Muscle layer of duodenum (tissue), 2 donors: ENCODE data around the gene PHOSPHO1.
A peak's percentile ranks its signal among the peaks of the same experiment; 100 is the strongest.

Source experiments
- H3K27ac ChIP-seq: one replicate; pipeline ENCODE4 v1.7.0; 2013; ENCODE audit warnings: mild to moderate bottlenecking, low read length
- H3K27me3 ChIP-seq: one replicate; pipeline ENCODE4 v1.7.0; 2013; ENCODE audit warnings: low read depth, mild to moderate bottlenecking, control low read depth, low read length
- H3K36me3 ChIP-seq, 2 donors: one replicate each; pipeline ENCODE4 v1.7.0; 2013; ENCODE audit warnings: low read length in 2 of 2, control low read depth in 1 of 2, mild to moderate bottlenecking in 1 of 2; ENCODE audit not compliant: insufficient read depth in 2 of 2, control insufficient read depth in 1 of 2
- H3K4me1 ChIP-seq, 2 donors: one replicate each; pipeline ENCODE4 v1.7.0; 2013; ENCODE audit warnings: low read length in 2 of 2, mild to moderate bottlenecking in 2 of 2, control low read depth in 1 of 2, moderate library complexity in 1 of 2; ENCODE audit not compliant: insufficient read depth in 2 of 2, control insufficient read depth in 1 of 2
- H3K4me3 ChIP-seq, 2 donors: one replicate each; pipeline ENCODE4 v1.7.0; 2013; ENCODE audit warnings: low read length in 2 of 2, low read depth in 1 of 2, mild to moderate bottlenecking in 1 of 2
- H3K9me3 ChIP-seq, 2 donors: one replicate each; pipeline ENCODE4 v1.7.0; 2013; ENCODE audit warnings: low read length in 2 of 2, control low read depth in 1 of 2, mild to moderate bottlenecking in 1 of 2; ENCODE audit not compliant: control insufficient read depth in 1 of 2
- donor health status: healthy.

Gene PHOSPHO1

GRCh38 chr17:49260011-49260816 lies 29.6 kb upstream of the PHOSPHO1 start:
- H3K4me3 ChIP-seq, result peak overlapping the region; percentile 70 to 74

DNA sequence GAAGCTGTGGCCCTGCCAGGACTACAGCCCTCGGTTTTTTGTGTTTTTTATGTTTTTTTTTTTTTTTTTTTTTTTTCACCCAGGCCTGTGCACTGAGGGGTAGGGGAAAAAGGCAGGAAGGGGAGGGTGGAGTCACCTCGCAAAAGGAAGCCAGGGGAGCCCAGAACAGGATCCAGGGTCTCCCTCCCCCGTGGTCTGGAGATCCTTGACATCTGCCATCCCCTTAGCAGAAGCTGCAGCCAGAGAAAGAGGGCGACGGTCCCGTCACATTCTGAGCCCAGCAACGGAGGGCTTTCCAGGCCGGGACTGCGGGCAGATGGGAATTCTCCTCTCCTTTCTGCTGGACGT lies 29.1 kb upstream of the PHOSPHO1 start:
- Histone ChIP-seq H3K27me3 (no peaks in the 10 kb centered on the region), H3K4me3 (peak overlapping the region; percentile 70 to 74), H3K27ac (no peak overlapping the region), H3K36me3 (no peaks in the 10 kb centered on the region), H3K4me1 (peaks cover 0 to 4% of the 10 kb centered on the region in 2 donors), H3K9me3 (no peaks in the 10 kb centered on the region)

More at GRCh38 chr17:49260011-49260816, 29.6 kb upstream of the PHOSPHO1 start:
- no peaks in the 10 kb centered on the region for H3K9me3 ChIP-seq
- H3K27ac ChIP-seq, result no peak overlapping the region
- H3K36me3 ChIP-seq, result no peaks in the 10 kb centered on the region
- H3K27me3 ChIP-seq, result no peaks in the 10 kb centered on the region
- H3K4me1 ChIP-seq, result peaks cover 0 to 4% of the 10 kb centered on the region in 2 donors

DNA sequence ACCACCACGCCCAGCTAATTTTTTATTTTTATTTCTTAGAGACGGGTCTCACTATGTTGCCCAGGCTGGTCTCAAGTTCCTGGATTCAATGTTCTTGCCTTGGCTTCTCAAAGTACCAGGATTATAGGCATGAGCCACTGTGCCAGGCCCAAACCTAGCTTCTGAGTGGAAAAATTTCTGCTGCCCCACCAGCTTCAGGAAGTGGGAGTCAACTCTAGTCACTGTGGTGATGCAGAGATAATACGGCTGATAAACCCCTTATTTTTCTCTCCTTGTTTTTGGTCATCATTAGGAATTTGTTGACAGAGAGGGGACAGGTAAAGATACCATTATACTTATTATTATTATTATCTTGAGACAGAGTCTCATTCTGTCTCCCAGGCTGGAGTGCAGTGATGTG lies 27.8 kb upstream of the PHOSPHO1 start:
- no peak overlapping the region for H3K4me3 ChIP-seq
- peaks cover 0 to 4% of the 10 kb centered on the region in 2 donors for H3K4me1 ChIP-seq
- H3K36me3 ChIP-seq, result no peaks in the 10 kb centered on the region
- H3K27me3 ChIP-seq, result no peaks in the 10 kb centered on the region
- H3K9me3 ChIP-seq, result no peaks in the 10 kb centered on the region
- no peak overlapping the region for H3K27ac ChIP-seq

GRCh38 chr17:49255125-49255524 lies 24.5 kb upstream of the PHOSPHO1 start:
- no peaks in the 10 kb centered on the region for H3K9me3 ChIP-seq

GRCh38 chr17:49254066-49254465 lies 23.5 kb upstream of the PHOSPHO1 start:
- H3K9me3 ChIP-seq, result no peaks in the 10 kb centered on the region
- no peaks in the 10 kb centered on the region for H3K4me1 ChIP-seq
- H3K27ac ChIP-seq, result no peak overlapping the region
- H3K4me3 ChIP-seq, result no peak overlapping the region
- no peaks in the 10 kb centered on the region for H3K36me3 ChIP-seq
- no peaks in the 10 kb centered on the region for H3K27me3 ChIP-seq

More at GRCh38 chr17:49255125-49255524, 24.5 kb upstream of the PHOSPHO1 start:
- no peaks in the 10 kb centered on the region for H3K27me3 ChIP-seq
- no peak overlapping the region for H3K27ac ChIP-seq
- H3K4me3 ChIP-seq, result no peak overlapping the region
- H3K36me3 ChIP-seq, result no peaks in the 10 kb centered on the region
- no peaks in the 10 kb centered on the region for H3K4me1 ChIP-seq

DNA sequence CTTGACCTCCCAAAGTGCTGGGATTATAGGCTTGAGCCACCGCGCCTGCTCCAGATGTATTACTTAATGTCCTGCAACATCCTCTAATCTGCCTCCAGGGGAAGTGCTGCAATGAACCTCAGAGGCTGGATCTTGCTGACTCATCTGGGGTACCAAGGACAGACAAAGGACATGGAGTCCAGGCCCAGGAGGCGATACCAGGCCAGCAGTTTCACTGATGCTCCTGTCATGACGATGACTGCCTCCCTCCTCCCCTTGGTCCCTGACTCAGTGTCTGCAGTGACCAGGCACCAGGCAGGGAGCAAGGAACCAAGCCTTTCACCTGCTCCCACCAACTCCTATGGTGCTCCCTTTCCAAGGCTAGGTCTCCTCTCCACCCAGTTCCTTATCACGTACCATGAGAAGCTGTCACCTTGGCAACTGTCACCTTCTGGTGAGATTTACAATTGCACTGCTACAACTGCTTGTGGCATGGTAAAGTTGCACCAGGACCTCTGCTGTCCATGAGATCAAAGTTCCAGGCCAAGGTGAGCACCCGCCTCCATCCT lies 21.6 kb upstream of the PHOSPHO1 start:
- H3K27ac ChIP-seq, result no peak overlapping the region
- no peaks in the 10 kb centered on the region for H3K4me1 ChIP-seq
- no peaks in the 10 kb centered on the region for H3K27me3 ChIP-seq

DNA sequence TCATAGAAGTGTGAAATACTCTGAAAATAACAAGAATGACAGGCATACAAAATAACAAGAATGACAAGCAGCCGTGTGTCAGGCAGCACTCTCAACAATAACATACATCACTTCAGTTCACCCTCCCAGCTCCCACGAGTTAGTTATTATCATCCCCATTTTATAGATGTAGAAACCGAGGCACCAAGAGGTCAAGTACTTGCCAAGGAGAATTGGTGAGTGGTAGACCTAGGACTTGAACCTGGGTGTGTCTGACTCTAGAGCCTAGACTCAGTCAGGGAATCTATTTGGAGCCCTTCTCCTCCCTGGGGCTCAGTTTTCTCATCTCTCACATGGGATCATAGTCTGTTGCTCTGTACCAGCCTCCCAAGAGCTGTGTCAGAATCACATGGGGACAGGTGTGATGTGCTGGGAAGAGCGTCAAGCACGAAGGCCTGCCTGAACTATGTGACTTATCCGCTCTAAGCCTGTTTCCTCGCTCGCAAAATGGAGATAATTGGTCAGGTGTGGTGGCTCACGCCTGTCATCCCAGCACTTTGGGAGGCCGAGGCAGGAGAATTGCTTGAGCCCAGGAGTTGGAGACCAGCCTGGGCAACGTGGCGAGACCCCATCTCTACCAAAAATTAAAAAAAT lies 19.4 kb upstream of the PHOSPHO1 start:
- Histone ChIP-seq H3K36me3 (no peaks in the 10 kb centered on the region), H3K4me1 (no peaks in the 10 kb centered on the region), H3K9me3 (no peaks in the 10 kb centered on the region), H3K27me3 (no peaks in the 10 kb centered on the region), H3K27ac (no peak overlapping the region), H3K4me3 (no peak overlapping the region)

More for the DNA sequence above, 21.6 kb upstream of the PHOSPHO1 start:
- Histone ChIP-seq H3K9me3 (no peaks in the 10 kb centered on the region), H3K4me3 (no peak overlapping the region), H3K36me3 (no peaks in the 10 kb centered on the region)

- H3K27ac ChIP-seq, result no peak overlapping the region
Measured at GRCh38 chr17:49249292-49249794, 18.8 kb upstream of the PHOSPHO1 start.

GRCh38 chr17:49247944-49248343 lies 17.4 kb upstream of the PHOSPHO1 start:
- no peaks in the 10 kb centered on the region for H3K4me1 ChIP-seq
- H3K27ac ChIP-seq, result no peak overlapping the region
- H3K9me3 ChIP-seq, result no peaks in the 10 kb centered on the region
- H3K36me3 ChIP-seq, result no peaks in the 10 kb centered on the region
- H3K4me3 ChIP-seq, result no peak overlapping the region
- H3K27me3 ChIP-seq, result no peaks in the 10 kb centered on the region

More at GRCh38 chr17:49249292-49249794, 18.8 kb upstream of the PHOSPHO1 start:
- Histone ChIP-seq H3K4me1 (no peaks in the 10 kb centered on the region), H3K36me3 (no peaks in the 10 kb centered on the region), H3K4me3 (no peak overlapping the region), H3K9me3 (no peaks in the 10 kb centered on the region), H3K27me3 (no peaks in the 10 kb centered on the region)

DNA sequence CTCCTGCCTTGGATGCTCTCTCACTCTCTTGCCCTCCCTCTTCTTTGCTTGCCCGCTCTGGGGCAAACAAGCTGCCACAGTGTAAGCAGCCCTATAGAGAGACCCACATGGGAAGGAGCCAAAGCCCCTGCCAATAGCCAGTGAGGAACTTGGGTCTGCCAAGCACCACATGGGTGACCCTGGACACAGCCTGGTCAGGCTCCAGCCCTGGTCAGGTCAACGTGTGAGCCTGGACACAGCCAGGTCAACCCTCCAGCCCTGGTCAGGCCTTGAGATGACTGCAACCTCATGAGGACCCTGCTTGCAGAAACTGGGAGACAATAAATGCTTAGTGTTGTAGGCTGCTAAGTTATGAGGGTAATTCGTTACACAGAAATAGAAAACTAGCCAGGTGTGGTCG lies 14.3 kb upstream of the PHOSPHO1 start:
- Histone ChIP-seq H3K4me1 (peaks cover 0 to 3% of the 10 kb centered on the region in 2 donors), H3K36me3 (no peaks in the 10 kb centered on the region), H3K27ac (no peak overlapping the region), H3K27me3 (no peaks in the 10 kb centered on the region), H3K9me3 (no peaks in the 10 kb centered on the region), H3K4me3 (no peak overlapping the region)

DNA sequence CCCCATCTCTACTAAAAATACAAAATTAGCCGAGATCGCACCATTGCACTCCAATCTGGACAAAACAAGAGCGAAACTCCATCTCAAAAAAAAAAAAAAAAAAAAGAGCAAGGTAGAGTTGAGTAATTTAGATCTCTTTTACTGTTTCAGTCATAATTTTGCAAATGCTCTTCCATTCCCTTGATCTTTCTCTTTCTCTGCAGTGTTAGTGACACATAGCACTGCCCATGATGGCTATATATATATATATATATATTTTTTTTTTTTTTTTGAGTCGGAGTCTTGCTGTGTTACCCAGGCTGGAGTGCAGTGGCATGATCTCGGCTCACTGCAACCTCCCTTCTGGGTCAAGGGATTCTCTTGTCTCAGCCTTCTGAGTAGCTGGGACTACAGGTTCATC lies 12.2 kb upstream of the PHOSPHO1 start:
- Histone ChIP-seq H3K4me3 (no peak overlapping the region), H3K27me3 (no peaks in the 10 kb centered on the region), H3K36me3 (no peaks in the 10 kb centered on the region), H3K27ac (no peak overlapping the region), H3K4me1 (peaks cover 0 to 5% of the 10 kb centered on the region in 2 donors), H3K9me3 (no peaks in the 10 kb centered on the region)
